GM12878 (cell line): ENCODE measurements around the gene PLET1. TPM values are rescaled to one million over a fixed set of nuclear protein-coding genes. Genes with fewer than 3 reads are reported as not detected.

Source experiments
- BACH1 ChIP-seq: fragments of 450-650 bp; IDR thresholded peaks from 2 replicates; pipeline ENCODE4 v1.6.1; 2017; ENCODE audit warnings: mild to moderate bottlenecking, borderline replicate concordance
- CBFB ChIP-seq: IDR thresholded peaks from 2 replicates; pipeline ENCODE4 v1.6.1; 2016; ENCODE audit warnings: antibody characterized with exemption, low read depth
- CBX3 ChIP-seq: fragments of 200-600 bp; sonication (generic); IDR thresholded peaks from 2 replicates; pipeline ENCODE4 v1.6.1; 2016; ENCODE audit warnings: low read depth, borderline replicate concordance
- CHD2 ChIP-seq: IDR thresholded peaks from 2 replicates; pipeline ENCODE4 v1.6.1; 2011; ENCODE audit warnings: low read depth, low read length, improper control_type of control experiment, borderline replicate concordance
- CREM ChIP-seq: IDR thresholded peaks from 2 replicates; pipeline ENCODE4 v1.6.1; 2014; ENCODE audit warnings: antibody characterized with exemption, low read depth
- IRF4 ChIP-seq: IDR thresholded peaks from 2 replicates; pipeline ENCODE4 v1.6.1; 2011; ENCODE audit warnings: low read depth, low read length
- JUNB ChIP-seq: IDR thresholded peaks from 2 replicates; pipeline ENCODE4 v1.6.1; 2016; ENCODE audit warnings: antibody characterized with exemption, mild to moderate bottlenecking
- KLF5 ChIP-seq: fragments of 450-650 bp; IDR thresholded peaks from 2 replicates; pipeline ENCODE4 v1.6.1; 2014; ENCODE audit warnings: mild to moderate bottlenecking; ENCODE audit not compliant: partially characterized antibody
- MTA3 ChIP-seq: IDR thresholded peaks from 2 replicates; pipeline ENCODE4 v1.6.1; 2012; ENCODE audit warnings: low read length, inconsistent platforms, borderline replicate concordance
- NFIC ChIP-seq: IDR thresholded peaks from 2 replicates; pipeline ENCODE4 v1.6.1; 2012; ENCODE audit warnings: low read depth, mild to moderate bottlenecking, inconsistent platforms, low read length, moderate library complexity
- NR2F1 ChIP-seq: fragments of 450-650 bp; conservative IDR thresholded peaks from 2 replicates; pipeline ENCODE4 v1.6.1; 2017; ENCODE audit warnings: mild to moderate bottlenecking
- PAX5 ChIP-seq: IDR thresholded peaks from 2 replicates; pipeline ENCODE4 v1.6.1; 2011; ENCODE audit warnings: low read depth, low read length, borderline replicate concordance
- RAD21 ChIP-seq: IDR thresholded peaks from 2 replicates; pipeline ENCODE4 v1.6.1; 2011; ENCODE audit warnings: mild to moderate bottlenecking, low read depth, low read length, moderate library complexity; ENCODE audit not compliant: insufficient read depth
- RB1 ChIP-seq: fragments of 450-650 bp; formaldehyde crosslinking; IDR thresholded peaks from 2 replicates; pipeline ENCODE4 v1.6.1; 2017; ENCODE audit warnings: mild to moderate bottlenecking, borderline replicate concordance
- SMARCA5 ChIP-seq: fragments of 450-650 bp; IDR thresholded peaks from 2 replicates; pipeline ENCODE4 v1.6.1; 2017; ENCODE audit warnings: mild to moderate bottlenecking
- TCF3 ChIP-seq: IDR thresholded peaks from 2 replicates; pipeline ENCODE4 v1.6.1; 2012; ENCODE audit warnings: low read depth, mild to moderate bottlenecking, low read length, borderline replicate concordance; ENCODE audit not compliant: insufficient read depth
- WRNIP1 ChIP-seq: IDR thresholded peaks from 2 replicates; pipeline ENCODE4 v1.6.1; 2011; ENCODE audit warnings: low read depth, low read length, improper control_type of control experiment, borderline replicate concordance
- ZNF217 ChIP-seq: fragments of 450-650 bp; IDR thresholded peaks from 2 replicates; pipeline ENCODE4 v1.6.1; 2017; ENCODE audit warnings: antibody characterized with exemption, mild to moderate bottlenecking
- ZNF384 ChIP-seq: IDR thresholded peaks from 2 replicates; pipeline ENCODE4 v1.6.1; 2012; ENCODE audit warnings: low read depth, mild to moderate bottlenecking, low read length, improper control_type of control experiment, borderline replicate concordance
- ZNF687 ChIP-seq: fragments of 450-650 bp; IDR thresholded peaks from 2 replicates; pipeline ENCODE4 v1.6.1; 2017; ENCODE audit warnings: mild to moderate bottlenecking, moderate library complexity
- polyA plus RNA-seq, 11 experiments: library from polyadenylated mRNA; depleted of rRNA in 4 of 11; unstranded in 6 of 11; stranded (reverse) in 5 of 11; fragments of >200 nt; fragmentation: Nextera tagmentation in 4 of 11; fragmentation: Illumina TruSeq in 1 of 11; extraction: Ambion mirVana in 4 of 11; extraction: Trizol in 1 of 11; gene quantifications; 1 replicate in 1 of 11; 2 replicates in 10 of 11; pipeline versions ENCODE4 v1.2.1 to v1.2.3, GENCODE V29; 2011 to 2016; ENCODE audit warnings: inconsistent platforms in 2 of 11, missing spikeins in 2 of 11, low read depth in 1 of 11
- total RNA-seq, 4 experiments: library from RNA; depleted of rRNA in 3 of 4; stranded (reverse); fragments of >200 nt in 3 of 4; fragmentation: Illumina TruSeq in 1 of 4; extraction: Trizol in 1 of 4; gene quantifications; 2 replicates each; pipeline versions ENCODE4 v1.2.1 to v1.2.3, GENCODE V29; 2013 to 2021
- TF ChIP-seq, protein P1 (sequence below): IDR thresholded peaks from 2 replicates; pipeline ENCODE4 v1.6.1; 2011; ENCODE audit warnings: low read depth, mild to moderate bottlenecking, low read length, moderate library complexity, borderline replicate concordance; ENCODE audit errors: extremely low read depth
- TF ChIP-seq, protein P2 (sequence below): fragments of 450-650 bp; IDR thresholded peaks from 2 replicates; pipeline ENCODE4 v1.6.1; 2017; ENCODE audit warnings: mild to moderate bottlenecking, moderate library complexity

PLET1 gene
- total and polyA plus RNA-seq, 10 of the 15 experiments (the other 5 are each of a cell fraction or from before 2014, with no cell fraction given) = not detected

GRCh38 chr11:112289588-112290492 lies 29.2 kb upstream of the PLET1 start (continued):
- TF ChIP-seq ZNF687 (no peak), CBFB (no peak), TCF3 (no peak), CBX3 (no peak), ZNF217 (no peak), CHD2 (no peak), NFIC (no peak), WRNIP1 (no peak), SMARCA5 (peak; percentile 60; the same call in 1 of the 2 replicates), KLF5 (no peak), BACH1 (0 out of 2 replicates have a peak, but pooled peaks have one; percentile 36), NR2F1 (no peak), RAD21 (peak; percentile 71), PAX5 (peak; percentile 52; the same call in 1 of the 2 replicates), RB1 (peak; percentile 78; the same call in 1 of the 2 replicates), JUNB (no peak), MTA3 (no peak), ZNF384 (no peak), IRF4 (no peak), CREM (no peak)
- TF ChIP-seq, protein P1, sequence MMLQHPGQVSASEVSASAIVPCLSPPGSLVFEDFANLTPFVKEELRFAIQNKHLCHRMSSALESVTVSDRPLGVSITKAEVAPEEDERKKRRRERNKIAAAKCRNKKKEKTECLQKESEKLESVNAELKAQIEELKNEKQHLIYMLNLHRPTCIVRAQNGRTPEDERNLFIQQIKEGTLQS = no peak
- TF ChIP-seq, protein P2, sequence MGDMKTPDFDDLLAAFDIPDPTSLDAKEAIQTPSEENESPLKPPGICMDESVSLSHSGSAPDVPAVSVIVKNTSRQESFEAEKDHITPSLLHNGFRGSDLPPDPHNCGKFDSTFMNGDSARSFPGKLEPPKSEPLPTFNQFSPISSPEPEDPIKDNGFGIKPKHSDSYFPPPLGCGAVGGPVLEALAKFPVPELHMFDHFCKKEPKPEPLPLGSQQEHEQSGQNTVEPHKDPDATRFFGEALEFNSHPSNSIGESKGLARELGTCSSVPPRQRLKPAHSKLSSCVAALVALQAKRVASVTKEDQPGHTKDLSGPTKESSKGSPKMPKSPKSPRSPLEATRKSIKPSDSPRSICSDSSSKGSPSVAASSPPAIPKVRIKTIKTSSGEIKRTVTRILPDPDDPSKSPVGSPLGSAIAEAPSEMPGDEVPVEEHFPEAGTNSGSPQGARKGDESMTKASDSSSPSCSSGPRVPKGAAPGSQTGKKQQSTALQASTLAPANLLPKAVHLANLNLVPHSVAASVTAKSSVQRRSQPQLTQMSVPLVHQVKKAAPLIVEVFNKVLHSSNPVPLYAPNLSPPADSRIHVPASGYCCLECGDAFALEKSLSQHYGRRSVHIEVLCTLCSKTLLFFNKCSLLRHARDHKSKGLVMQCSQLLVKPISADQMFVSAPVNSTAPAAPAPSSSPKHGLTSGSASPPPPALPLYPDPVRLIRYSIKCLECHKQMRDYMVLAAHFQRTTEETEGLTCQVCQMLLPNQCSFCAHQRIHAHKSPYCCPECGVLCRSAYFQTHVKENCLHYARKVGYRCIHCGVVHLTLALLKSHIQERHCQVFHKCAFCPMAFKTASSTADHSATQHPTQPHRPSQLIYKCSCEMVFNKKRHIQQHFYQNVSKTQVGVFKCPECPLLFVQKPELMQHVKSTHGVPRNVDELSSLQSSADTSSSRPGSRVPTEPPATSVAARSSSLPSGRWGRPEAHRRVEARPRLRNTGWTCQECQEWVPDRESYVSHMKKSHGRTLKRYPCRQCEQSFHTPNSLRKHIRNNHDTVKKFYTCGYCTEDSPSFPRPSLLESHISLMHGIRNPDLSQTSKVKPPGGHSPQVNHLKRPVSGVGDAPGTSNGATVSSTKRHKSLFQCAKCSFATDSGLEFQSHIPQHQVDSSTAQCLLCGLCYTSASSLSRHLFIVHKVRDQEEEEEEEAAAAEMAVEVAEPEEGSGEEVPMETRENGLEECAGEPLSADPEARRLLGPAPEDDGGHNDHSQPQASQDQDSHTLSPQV = peak; percentile 64; the same call in 1 of the 2 replicates
